ENCODE data around the gene CAMK4.
"Not testable (repeated sequence)": the region's sequence is repeated elsewhere in the genome, so short reads cannot be mapped to it uniquely, and the experiment has no call there.

Gene CAMK4

DNA sequence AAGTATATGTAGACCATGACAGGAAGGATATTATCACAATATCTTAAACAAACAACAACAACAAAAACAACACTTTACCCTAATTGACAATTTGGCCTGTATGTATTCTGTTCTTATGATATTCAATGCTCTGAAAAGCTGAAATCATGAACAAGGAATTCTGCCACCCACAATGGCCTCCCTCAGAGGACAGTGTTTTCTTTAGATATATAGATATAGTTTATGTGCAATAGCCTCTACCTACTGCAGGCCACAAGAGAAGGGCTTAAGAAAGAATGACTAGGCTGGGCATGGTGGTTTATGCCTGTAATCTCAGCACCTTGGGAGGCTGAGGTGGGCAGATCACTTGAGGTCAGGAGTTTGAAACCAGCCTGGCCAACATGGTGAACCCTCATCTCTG lies 183.4 kb downstream of the CAMK4 start:
- Histone ChIP-seq H3K4me3 (no peak overlapping the region), H3K9ac (no peak overlapping the region), H3K4me1 (no peaks in the 10 kb centered on the region), H3K36me3 (no peaks in the 10 kb centered on the region), H3K27ac (no peak overlapping the region), H3K27me3 (no peaks in the 10 kb centered on the region), H3K4me2 (no peak overlapping the region), H4K20me1 (no peaks in the 10 kb centered on the region), H3K9me3 (peaks cover 9% of the 10 kb centered on the region)
- no peak for TF ChIP-seq Cebpa-rat (IDR thresholded peaks at IDR 0.05)

DNA sequence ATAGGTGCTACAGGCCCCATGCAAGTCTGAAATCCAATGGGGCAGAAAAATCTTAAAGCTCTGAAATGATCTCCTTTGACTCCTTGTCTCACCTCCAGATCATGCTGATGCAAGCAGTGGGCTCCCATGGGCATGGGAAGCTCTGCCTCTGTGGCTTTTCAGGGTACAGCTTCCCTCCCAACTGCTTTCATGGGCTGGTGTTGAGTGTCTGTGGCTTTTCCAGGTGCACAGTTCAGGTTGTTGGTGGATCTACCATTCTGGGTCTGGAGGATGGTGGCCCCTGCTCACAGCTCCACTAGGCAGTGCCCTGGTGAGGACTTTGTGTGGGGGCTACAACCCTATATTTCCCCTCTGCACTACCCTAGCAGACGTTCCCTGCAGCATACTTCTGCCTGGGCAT lies 184.6 kb downstream of the CAMK4 start:
- no peak overlapping the region for H3K4me3 ChIP-seq
- no peak overlapping the region for H3K27ac ChIP-seq
- no peaks in the 10 kb centered on the region for H4K20me1 ChIP-seq
- H3K9me3 ChIP-seq: peaks cover 9% of the 10 kb centered on the region
- H3K36me3 ChIP-seq: no peaks in the 10 kb centered on the region
- no peaks in the 10 kb centered on the region for H3K4me1 ChIP-seq
- no peak for TF ChIP-seq Cebpa-rat (IDR thresholded peaks at IDR 0.05)
- no peak overlapping the region for H3K9ac ChIP-seq
- H3K4me2 ChIP-seq: no peak overlapping the region
- H3K27me3 ChIP-seq: no peaks in the 10 kb centered on the region

DNA sequence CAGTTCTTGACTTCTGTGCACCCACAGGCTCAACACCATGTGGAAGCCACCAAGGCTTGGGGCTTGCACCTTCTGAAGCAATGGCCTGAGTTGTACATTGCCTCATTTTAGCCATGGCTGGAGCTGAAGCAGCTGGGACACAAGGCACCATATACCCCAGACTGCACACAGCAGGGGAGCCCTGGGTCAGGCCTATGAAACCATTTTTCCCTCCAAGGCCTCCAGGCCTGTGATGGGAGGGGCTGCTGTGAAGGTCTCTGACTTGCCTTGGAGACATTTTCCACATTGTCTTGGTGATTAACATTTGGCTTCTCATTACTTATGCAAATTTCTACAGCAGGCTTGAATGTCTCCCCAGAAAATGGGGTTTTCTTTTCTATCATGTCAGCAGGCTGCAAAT lies 185.1 kb downstream of the CAMK4 start:
- H3K9me3 ChIP-seq, H3K4me2 ChIP-seq, H3K4me1 ChIP-seq, H4K20me1 ChIP-seq, H3K9ac ChIP-seq, H3K27ac ChIP-seq, H3K4me3 ChIP-seq, H3K27me3 ChIP-seq, H3K36me3 ChIP-seq: not testable (repeated sequence)

DNA sequence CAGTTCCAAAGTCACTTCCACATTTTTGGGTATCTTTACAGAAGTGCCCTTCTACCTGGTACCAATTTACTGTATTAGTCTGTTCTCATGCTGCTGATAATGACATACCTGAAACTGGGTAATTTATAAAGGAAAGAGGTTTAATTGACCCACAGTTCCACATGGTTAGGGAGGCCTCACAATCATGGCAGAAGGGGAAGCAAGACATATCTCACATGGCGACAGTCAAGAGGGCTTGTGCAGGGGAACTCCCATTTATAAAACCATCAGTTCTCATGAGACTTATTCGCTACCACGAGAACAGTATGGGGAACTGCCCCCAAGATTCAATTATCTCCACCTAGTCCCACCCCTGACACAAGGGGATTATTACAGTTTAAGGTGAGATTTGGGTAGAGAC lies 185.9 kb downstream of the CAMK4 start:
- not testable (repeated sequence) for H3K4me3 ChIP-seq, H3K4me1 ChIP-seq, H3K27me3 ChIP-seq, H3K4me2 ChIP-seq, H3K9me3 ChIP-seq, H3K9ac ChIP-seq, H3K36me3 ChIP-seq, H3K27ac ChIP-seq, H4K20me1 ChIP-seq

DNA sequence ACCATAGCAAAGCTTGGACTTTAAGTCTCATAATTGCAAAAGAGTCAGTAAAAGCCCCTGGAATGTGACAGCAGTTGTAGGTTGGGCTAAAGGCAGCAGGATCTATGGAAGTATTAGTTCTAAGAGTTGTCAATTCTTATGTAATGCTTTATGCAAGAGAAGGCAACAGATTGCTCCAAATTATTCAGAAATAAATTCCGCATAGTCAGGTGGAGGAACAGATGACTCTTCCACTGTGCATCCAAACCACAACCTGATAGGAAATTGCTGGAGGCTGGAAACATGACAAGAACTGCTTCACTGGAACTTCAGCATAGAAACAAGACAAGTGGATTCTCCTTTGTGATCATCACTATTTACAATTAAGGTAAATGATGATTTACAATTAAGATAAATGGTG lies 187.1 kb downstream of the CAMK4 start:
- H3K4me1 ChIP-seq: no peaks in the 10 kb centered on the region
- no peak overlapping the region for H3K4me3 ChIP-seq
- no peaks in the 10 kb centered on the region for H3K36me3 ChIP-seq
- no peaks in the 10 kb centered on the region for H3K27me3 ChIP-seq
- no peaks in the 10 kb centered on the region for H4K20me1 ChIP-seq
- H3K9ac ChIP-seq: no peak overlapping the region
- H3K9me3 ChIP-seq: peaks cover 9% of the 10 kb centered on the region
- no peak for TF ChIP-seq Cebpa-rat (IDR thresholded peaks at IDR 0.05)
- H3K27ac ChIP-seq: no peak overlapping the region
- H3K4me2 ChIP-seq: no peak overlapping the region

DNA sequence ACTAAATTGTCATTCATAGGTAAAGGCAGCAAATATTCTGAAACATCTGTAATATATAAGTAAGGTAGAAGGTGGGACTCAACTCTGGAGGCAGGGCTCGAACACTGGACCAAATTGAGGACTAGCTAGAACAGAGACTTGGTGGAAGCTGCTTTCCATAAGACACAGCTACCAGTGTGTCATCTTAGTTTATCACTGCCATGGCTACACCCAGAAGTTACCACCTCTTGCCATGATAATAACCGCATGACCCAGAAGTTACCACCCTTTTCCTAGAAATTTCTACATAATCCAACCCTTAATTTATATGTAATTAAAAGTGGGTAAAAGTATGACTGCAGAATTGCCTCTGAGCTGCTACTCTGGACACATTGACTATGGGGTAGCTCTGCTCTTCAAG lies 188.4 kb downstream of the CAMK4 start:
- peaks cover 9% of the 10 kb centered on the region for H3K9me3 ChIP-seq
- no peak overlapping the region for H3K27ac ChIP-seq
- no peak for TF ChIP-seq Cebpa-rat (IDR thresholded peaks at IDR 0.05)
- no peaks in the 10 kb centered on the region for H3K4me1 ChIP-seq
- H3K4me2 ChIP-seq: no peak overlapping the region
- H3K4me3 ChIP-seq: no peak overlapping the region
- H3K36me3 ChIP-seq: no peaks in the 10 kb centered on the region
- no peaks in the 10 kb centered on the region for H3K27me3 ChIP-seq
- H3K9ac ChIP-seq: no peak overlapping the region
- no peaks in the 10 kb centered on the region for H4K20me1 ChIP-seq

DNA sequence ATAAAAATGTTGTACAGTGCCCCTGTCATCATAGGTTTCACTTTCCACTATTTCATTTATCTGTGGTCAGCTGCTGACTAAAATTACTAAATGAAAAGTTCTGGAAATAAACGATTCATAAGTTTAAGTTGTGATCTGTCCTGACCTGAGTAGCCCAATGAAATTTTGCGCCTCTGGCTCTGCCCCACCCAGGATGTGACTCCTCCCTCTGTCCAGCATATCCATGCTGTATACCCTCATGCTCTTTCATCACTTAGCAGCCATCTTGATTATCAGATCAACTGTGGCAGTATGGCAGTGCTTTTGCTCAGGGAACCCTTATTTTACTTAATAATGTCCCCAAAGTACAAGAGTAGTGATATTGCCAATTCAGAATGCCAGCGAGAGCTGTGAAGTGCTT lies 190.9 kb downstream of the CAMK4 start:
- no peak overlapping the region for H3K4me3 ChIP-seq
- no peak for TF ChIP-seq Cebpa-rat (IDR thresholded peaks at IDR 0.05)

DNA sequence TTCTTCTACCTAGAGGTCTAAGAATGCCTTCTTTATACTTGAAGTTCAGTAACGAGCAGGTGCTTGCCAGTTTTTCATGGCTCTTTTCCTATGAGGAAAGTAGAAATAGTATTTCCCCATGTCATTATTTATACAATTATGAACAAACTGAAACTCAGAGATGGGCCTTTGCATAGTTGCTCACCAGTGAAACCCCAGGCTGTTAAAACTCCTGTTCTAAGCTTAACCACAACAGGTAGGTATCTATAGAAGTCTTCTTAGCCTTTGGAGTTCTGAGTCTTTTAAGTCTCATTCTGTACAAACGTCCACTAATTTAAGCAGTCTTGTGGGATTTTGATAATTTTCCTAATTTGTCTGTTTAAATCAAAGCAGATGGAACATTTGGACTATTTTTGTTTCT lies 198.1 kb downstream of the CAMK4 start:
- no peaks in the 10 kb centered on the region for H3K9me3 ChIP-seq
- no peak overlapping the region for H3K9ac ChIP-seq
- H3K4me1 ChIP-seq: no peaks in the 10 kb centered on the region
- TF ChIP-seq Cebpa-rat (IDR thresholded peaks at IDR 0.05): no peak
- H3K27ac ChIP-seq: no peak overlapping the region
- H3K36me3 ChIP-seq: no peaks in the 10 kb centered on the region
- H3K27me3 ChIP-seq: no peaks in the 10 kb centered on the region
- no peaks in the 10 kb centered on the region for H4K20me1 ChIP-seq
- no peak overlapping the region for H3K4me3 ChIP-seq
- H3K4me2 ChIP-seq: no peak overlapping the region

More for the DNA sequence above, 190.9 kb downstream of the CAMK4 start:
- Histone ChIP-seq H3K36me3 (no peaks in the 10 kb centered on the region), H4K20me1 (no peaks in the 10 kb centered on the region), H3K27me3 (no peaks in the 10 kb centered on the region), H3K4me1 (no peaks in the 10 kb centered on the region), H3K9me3 (no peaks in the 10 kb centered on the region), H3K4me2 (no peak overlapping the region), H3K27ac (no peak overlapping the region), H3K9ac (no peak overlapping the region)

DNA sequence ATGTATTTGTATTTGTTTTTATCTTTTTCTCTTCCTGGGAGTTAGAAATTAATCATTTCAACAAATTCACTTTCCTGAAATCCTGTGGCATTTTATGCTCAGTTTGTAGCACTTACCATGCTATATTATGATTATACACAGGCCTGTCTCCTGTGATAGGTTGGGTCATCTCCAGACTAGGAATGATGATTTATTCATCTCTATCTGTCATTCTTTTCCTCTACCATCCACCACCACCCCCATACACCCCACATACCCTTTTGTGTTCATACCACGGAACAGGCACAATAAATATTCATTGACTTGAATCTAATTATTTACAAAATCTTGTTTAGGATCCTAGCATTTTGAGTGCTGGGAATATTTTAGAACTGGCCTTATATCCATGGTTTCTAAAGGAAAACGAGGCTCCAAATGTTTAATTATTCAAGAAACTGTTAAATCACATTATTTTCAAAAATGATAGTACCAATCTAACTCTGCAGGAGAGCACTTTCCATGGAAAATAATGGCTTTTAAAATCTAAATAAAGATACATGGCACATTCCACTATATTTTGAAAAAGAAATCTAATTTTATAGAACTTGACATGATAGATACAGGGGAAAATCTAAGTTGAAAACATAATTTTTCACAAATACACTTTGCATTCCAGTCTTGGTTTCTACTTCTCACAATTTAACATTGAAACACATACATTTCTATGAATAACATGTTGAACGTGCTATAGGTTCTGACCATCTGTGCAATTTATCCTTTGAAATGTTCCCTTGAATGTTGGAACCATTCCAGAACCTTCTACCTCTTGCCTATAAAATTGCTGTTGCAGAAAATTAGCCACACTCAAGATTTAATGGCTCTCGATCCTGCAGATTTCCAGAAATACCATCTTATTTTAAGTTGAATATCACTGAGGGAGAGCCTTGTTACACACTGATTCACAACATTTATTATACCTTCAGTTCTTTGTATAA lies 198.8 kb downstream of the CAMK4 start:
- H4K20me1 ChIP-seq: no peaks in the 10 kb centered on the region
- TF ChIP-seq Cebpa-rat (IDR thresholded peaks at IDR 0.05): no peak
- no peaks in the 10 kb centered on the region for H3K27me3 ChIP-seq
- no peaks in the 10 kb centered on the region for H3K36me3 ChIP-seq
- H3K27ac ChIP-seq: no peak overlapping the region
- no peaks in the 10 kb centered on the region for H3K4me1 ChIP-seq
- H3K9me3 ChIP-seq: no peaks in the 10 kb centered on the region
- no peak overlapping the region for H3K4me2 ChIP-seq
- no peak overlapping the region for H3K4me3 ChIP-seq
- H3K9ac ChIP-seq: no peak overlapping the region

DNA sequence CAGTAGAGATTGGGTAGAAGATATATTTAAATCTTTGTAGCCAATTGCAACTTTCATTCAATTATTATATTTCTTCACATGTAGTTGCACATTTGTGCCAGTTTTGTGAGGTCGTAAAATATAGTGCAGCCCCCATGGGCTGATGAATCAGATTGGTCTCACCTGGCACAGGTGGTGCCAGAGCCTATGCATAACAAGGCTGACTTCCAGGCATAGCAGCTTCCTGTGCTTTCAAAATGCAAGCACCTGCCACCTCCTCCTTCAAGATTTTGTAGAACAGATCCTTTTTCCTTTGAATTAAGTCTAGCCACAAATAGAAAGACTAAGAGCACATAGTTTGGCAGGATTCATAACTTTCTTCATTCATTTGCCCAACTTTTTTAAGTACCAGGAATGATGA lies 201.0 kb downstream of the CAMK4 start:
- Histone ChIP-seq H3K9ac (no peak overlapping the region), H3K4me2 (no peak overlapping the region), H3K27me3 (no peaks in the 10 kb centered on the region), H3K4me3 (no peak overlapping the region), H4K20me1 (no peaks in the 10 kb centered on the region), H3K36me3 (no peaks in the 10 kb centered on the region), H3K4me1 (no peaks in the 10 kb centered on the region), H3K27ac (no peak overlapping the region), H3K9me3 (no peaks in the 10 kb centered on the region)
- no peak for TF ChIP-seq Cebpa-rat (IDR thresholded peaks at IDR 0.05)

DNA sequence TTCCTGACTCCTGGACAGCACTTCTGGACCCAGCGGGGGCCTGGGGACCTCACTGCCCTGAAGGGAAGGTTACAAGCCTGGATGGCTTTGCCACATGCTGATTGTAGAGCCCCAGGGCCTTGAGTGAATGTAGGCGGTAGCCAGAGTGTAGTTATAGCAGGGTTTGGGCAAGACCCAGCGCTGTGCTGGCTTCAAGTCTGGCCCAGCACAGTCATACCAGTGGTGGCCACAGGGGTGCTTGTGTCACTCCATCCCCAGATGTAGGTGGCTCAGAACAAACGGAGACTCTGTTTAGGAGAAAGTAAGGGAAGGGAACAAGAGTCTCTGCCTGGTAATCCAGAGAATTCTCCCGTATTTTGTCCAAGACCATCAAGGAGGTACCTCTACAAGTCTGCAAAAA lies 203.6 kb downstream of the CAMK4 start:
- no peak overlapping the region for H3K27ac ChIP-seq
- no peaks in the 10 kb centered on the region for H3K4me1 ChIP-seq
- H3K9ac ChIP-seq: no peak overlapping the region
- no peaks in the 10 kb centered on the region for H3K36me3 ChIP-seq
- no peaks in the 10 kb centered on the region for H4K20me1 ChIP-seq
- no peaks in the 10 kb centered on the region for H3K27me3 ChIP-seq
- H3K9me3 ChIP-seq: no peaks in the 10 kb centered on the region
- TF ChIP-seq Cebpa-rat (IDR thresholded peaks at IDR 0.05): no peak
- H3K4me3 ChIP-seq: no peak overlapping the region
- H3K4me2 ChIP-seq: no peak overlapping the region
